B cell (primary cell): Measurements from ENCODE around the gene MAPT.

Experiments
- EZH2 ChIP-seq: IDR thresholded peaks from 2 replicates; pipeline ENCODE4 v1.6.1; 2012; ENCODE audit warnings: borderline replicate concordance, low read depth, mild to moderate bottlenecking, moderate library complexity, low read length; ENCODE audit not compliant: insufficient read depth, poor library complexity, severe bottlenecking
- TF ChIP-seq, protein P1 (sequence below): fragments of 200-600 bp; IDR thresholded peaks from one replicate; pipeline ENCODE4 v1.8.0; 2022; ENCODE audit warnings: antibody characterized with exemption, mild to moderate bottlenecking

DNA sequence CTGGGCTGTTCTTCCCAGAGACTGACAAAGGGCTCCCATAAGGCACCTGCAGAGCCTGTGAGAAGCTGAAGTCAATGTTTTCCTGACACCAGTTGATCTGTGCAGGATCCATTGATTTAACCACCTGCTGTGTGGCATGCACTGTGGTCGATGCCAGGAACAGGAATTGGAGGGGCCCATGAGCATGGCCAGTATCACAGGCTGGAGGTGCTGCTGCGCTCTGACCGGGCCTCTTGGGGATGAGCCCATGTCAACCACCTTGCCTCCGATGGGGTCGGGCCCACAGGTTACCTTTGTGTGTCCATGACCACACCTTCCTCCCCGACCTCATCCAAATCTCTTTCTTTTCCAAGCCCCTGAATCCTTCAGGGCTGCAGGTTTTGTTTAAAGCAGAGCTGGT is 86.5 kb downstream of the MAPT start:
- TF ChIP-seq, protein P1, sequence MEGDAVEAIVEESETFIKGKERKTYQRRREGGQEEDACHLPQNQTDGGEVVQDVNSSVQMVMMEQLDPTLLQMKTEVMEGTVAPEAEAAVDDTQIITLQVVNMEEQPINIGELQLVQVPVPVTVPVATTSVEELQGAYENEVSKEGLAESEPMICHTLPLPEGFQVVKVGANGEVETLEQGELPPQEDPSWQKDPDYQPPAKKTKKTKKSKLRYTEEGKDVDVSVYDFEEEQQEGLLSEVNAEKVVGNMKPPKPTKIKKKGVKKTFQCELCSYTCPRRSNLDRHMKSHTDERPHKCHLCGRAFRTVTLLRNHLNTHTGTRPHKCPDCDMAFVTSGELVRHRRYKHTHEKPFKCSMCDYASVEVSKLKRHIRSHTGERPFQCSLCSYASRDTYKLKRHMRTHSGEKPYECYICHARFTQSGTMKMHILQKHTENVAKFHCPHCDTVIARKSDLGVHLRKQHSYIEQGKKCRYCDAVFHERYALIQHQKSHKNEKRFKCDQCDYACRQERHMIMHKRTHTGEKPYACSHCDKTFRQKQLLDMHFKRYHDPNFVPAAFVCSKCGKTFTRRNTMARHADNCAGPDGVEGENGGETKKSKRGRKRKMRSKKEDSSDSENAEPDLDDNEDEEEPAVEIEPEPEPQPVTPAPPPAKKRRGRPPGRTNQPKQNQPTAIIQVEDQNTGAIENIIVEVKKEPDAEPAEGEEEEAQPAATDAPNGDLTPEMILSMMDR: no peak
- TF ChIP-seq EZH2: no peak
